Stimulated activated effector memory CD8-positive, alpha-beta T cell treated with anti-CD3 and anti-CD28 coated beads, Interleukin-12 subunit alpha, Interleukin-12 subunit beta, amount 100 ng/mL, for 72 hours (primary cell): ENCODE data around the gene GSK3B.

Experiments used
- ATAC-seq: fragments of 150-1000 bp; cut with Tn5 transposase; 2 replicates; pipeline ENCODE4 v1.10.0; 2021
- DNase-seq, 2 donors: peaks; one replicate each; pipeline ENCODE4 v3.0.0; 2021 to 2022; ENCODE audit warnings: low spot score in 2 of 2
- H3K27ac Mint-ChIP-seq: one replicate; pipeline ENCODE4 v1.8.0; 2022; ENCODE audit warnings: mild to moderate bottlenecking, mixed read lengths
- H3K36me3 Mint-ChIP-seq: one replicate; pipeline ENCODE4 v1.8.0; 2022; ENCODE audit warnings: mild to moderate bottlenecking, mixed read lengths
- H3K4me1 Mint-ChIP-seq: one replicate; pipeline ENCODE4 v1.8.0; 2022; ENCODE audit warnings: mixed read lengths
- H3K4me3 Mint-ChIP-seq: one replicate; pipeline ENCODE4 v1.8.0; 2022; ENCODE audit warnings: mild to moderate bottlenecking, mixed read lengths
- H3K9me3 Mint-ChIP-seq: one replicate; pipeline ENCODE4 v1.8.0; 2022; ENCODE audit warnings: mixed read lengths

Gene GSK3B

DNA sequence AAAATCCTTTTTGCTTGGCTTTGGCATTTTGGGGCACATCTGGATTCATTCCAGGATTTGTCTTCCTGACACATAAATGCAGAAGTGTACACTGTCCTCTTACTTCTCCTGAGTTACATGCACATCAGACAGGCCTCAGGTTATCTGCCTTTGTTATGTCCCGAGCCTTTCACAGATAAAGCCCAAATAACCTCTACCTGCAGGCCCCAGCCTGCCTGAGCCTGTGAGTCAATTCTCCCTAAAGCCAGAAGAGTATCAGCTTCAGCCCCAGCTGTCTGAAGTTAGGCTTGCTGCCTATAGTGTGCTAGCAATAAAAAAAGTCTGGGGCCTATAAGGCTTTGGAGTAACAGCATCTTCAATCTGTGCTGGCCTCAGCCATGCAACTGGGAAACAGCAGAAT lies 17.7 kb upstream of the GSK3B start:
- peaks cover 1% of the 10 kb centered on the region for H3K9me3 Mint-ChIP-seq
- DNase-seq (no peak), ATAC-seq (no peak)
- no peaks in the 10 kb centered on the region for H3K36me3 Mint-ChIP-seq
- H3K4me1 Mint-ChIP-seq, result no peaks in the 10 kb centered on the region
- no peak overlapping the region for H3K4me3 Mint-ChIP-seq
- H3K27ac Mint-ChIP-seq, result no peak overlapping the region

DNA sequence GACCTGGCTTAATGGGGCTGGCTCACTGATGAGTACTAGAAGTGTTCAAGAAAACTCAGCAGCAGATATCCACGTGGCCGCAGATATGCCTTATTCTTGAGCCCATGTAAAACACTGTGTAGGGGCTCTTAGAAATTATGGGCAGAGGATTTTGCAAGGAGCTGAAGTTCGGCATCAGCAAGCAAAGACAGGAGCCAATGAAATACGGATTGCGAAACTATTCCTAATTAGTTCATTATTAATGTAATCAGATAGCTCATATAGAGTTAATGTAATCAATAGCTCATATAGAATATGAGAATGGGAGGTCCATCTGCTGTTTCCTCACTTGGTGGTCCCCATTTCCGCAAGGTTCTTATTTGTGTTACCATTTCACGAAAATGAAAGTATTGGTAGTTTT lies 9.0 kb upstream of the GSK3B start:
- no peaks in the 10 kb centered on the region for H3K4me1 Mint-ChIP-seq
- ATAC-seq (no peak), DNase-seq (no peak)
- H3K4me3 Mint-ChIP-seq, result no peak overlapping the region
- peaks cover 13% of the 10 kb centered on the region for H3K36me3 Mint-ChIP-seq
- no peaks in the 10 kb centered on the region for H3K9me3 Mint-ChIP-seq
- no peak overlapping the region for H3K27ac Mint-ChIP-seq

DNA sequence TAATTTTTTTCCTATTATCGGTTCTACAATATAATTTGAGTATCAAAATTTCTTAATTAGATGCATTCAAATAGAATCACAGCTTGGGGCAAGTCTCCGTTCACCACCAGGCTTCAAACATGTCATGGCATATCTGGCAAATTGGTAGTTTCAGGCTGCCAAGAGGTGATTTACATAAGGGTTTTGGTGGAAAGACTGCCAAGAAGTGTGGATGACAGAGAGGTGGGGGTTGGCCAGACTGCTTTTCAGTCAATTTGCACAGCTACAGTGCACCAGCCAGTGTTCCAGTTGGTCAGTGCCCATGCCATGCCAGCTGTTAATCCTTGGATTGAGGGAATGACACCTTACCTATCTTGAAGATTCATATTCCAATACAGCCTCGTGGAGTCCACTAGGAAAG lies 8.4 kb upstream of the GSK3B start:
- DNase-seq, result no peak
- Mint-ChIP-seq H3K4me3 (no peak overlapping the region), H3K36me3 (peaks cover 13% of the 10 kb centered on the region), H3K27ac (no peak overlapping the region), H3K4me1 (no peaks in the 10 kb centered on the region), H3K9me3 (no peaks in the 10 kb centered on the region)
- no peak for ATAC-seq

DNA sequence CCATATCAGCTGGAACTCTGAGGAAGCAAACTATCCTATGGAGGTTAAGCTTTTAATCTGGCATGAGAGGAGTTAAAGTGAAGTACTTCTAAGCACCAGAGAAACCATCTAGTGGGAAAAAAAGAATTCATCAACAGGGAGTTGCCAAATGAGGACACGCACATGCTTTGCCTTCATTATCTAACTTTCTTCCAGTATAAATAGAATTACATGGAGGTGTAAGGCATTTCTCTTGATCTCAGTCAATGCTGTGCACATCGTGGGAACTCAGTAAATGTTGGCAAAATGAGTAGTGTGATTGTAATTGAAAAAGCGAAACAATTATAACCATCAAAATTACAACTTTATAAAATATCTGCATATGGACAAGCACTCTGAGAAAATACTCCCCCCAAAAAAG lies 8.0 kb upstream of the GSK3B start:
- Mint-ChIP-seq H3K4me1 (peaks cover under 1% of the 10 kb centered on the region), H3K27ac (no peak overlapping the region), H3K9me3 (no peaks in the 10 kb centered on the region), H3K4me3 (no peak overlapping the region), H3K36me3 (peaks cover 13% of the 10 kb centered on the region)
- DNase-seq (no peak), ATAC-seq (no peak)

DNA sequence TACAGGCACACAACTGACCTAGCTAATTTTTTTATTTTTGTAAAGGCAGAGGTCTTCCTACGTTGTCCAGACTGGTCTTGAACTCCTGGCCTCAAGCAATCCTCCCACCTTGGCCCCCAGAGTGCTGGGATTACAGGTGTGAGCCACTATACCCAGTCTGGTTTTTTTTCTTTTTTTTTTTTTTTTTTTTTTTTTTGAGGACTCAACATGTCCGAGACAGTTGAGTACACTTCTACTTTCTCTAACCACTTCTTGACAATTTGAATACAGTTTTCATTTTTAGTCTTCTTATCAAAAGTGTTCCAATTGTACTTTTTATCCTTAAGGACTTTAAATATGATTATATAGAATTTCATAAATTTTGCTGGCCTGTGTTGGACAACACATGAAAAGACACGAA lies 7.4 kb upstream of the GSK3B start:
- H3K9me3 Mint-ChIP-seq, result no peaks in the 10 kb centered on the region
- peaks cover 5% of the 10 kb centered on the region for H3K4me1 Mint-ChIP-seq
- ATAC-seq (no peak), DNase-seq (no peak)
- no peak overlapping the region for H3K27ac Mint-ChIP-seq
- peaks cover 13% of the 10 kb centered on the region for H3K36me3 Mint-ChIP-seq
- H3K4me3 Mint-ChIP-seq, result no peak overlapping the region

DNA sequence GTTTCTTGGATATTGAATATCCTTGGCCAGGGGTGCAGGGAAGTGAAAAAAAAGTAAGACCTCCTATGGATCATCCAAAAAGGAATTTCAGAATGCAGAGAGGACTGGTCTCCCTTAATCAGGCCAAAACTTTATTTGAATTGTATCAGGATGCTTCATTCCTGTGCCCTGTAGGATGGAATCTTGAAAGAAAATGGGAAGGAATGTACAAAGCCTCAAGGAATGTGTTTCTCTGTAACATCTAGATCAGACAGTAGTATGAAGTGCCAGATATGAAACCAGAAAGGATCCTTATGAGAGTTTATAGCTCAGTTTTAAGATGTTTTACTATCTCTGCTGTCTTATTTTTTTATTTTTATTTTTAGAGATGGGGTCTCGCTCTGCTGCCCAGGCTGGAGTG lies 6.5 kb upstream of the GSK3B start:
- Mint-ChIP-seq H3K4me3 (no peak overlapping the region), H3K27ac (no peak overlapping the region), H3K4me1 (peaks cover 10% of the 10 kb centered on the region), H3K9me3 (no peaks in the 10 kb centered on the region), H3K36me3 (peaks cover 13% of the 10 kb centered on the region)
- no peak for DNase-seq
- no peak for ATAC-seq

DNA sequence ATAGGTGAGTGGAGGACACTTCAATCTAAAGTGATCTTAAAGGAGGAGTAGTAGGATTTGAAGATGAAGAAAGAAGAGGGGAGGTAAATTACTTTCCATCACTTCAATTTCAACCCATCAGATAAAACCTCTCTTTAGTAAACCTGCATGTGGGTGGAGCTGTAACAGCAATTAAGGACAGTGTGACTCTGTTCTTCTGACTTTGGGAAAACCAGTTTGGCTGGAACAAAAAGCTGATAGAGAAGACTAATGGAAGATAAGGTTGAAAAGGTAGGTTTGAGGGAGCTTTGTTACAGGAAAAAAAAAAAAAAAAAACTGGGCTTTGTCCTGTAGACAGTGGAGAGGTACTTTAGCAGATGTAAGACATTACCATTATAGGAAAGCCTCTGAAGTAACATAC lies 4.5 kb upstream of the GSK3B start:
- ATAC-seq, result no peak
- Mint-ChIP-seq H3K4me1 (peaks cover 11% of the 10 kb centered on the region), H3K9me3 (no peaks in the 10 kb centered on the region), H3K27ac (no peak overlapping the region), H3K4me3 (no peak overlapping the region), H3K36me3 (peaks cover 13% of the 10 kb centered on the region)
- DNase-seq, result no peak

DNA sequence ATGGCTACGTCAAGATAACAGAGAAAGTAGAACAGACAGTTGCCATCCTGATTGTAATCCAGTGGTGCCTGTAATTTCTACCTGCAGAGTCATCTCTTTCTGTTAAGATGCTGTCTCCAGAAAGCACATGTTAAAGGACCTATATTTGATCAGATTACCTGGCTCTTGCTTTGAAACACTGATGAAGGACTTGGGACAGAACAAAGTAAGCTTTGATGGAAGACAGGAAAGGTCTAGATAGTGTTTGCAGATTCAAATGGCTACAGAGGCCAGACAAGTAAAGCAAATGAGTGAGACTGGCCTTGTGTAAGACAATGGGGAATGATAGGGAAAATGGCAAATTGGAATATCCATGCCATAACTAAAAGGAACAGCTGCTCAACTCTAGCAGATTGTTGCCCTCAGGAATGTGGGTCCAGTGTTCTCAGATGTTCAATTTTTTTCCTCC lies 1.8 kb upstream of the GSK3B start:
- DNase-seq, result no peak
- Mint-ChIP-seq H3K27ac (no peak overlapping the region), H3K4me3 (no peak overlapping the region), H3K9me3 (no peaks in the 10 kb centered on the region), H3K36me3 (peaks cover 13% of the 10 kb centered on the region), H3K4me1 (peaks cover 11% of the 10 kb centered on the region)
- ATAC-seq, result no peak

DNA sequence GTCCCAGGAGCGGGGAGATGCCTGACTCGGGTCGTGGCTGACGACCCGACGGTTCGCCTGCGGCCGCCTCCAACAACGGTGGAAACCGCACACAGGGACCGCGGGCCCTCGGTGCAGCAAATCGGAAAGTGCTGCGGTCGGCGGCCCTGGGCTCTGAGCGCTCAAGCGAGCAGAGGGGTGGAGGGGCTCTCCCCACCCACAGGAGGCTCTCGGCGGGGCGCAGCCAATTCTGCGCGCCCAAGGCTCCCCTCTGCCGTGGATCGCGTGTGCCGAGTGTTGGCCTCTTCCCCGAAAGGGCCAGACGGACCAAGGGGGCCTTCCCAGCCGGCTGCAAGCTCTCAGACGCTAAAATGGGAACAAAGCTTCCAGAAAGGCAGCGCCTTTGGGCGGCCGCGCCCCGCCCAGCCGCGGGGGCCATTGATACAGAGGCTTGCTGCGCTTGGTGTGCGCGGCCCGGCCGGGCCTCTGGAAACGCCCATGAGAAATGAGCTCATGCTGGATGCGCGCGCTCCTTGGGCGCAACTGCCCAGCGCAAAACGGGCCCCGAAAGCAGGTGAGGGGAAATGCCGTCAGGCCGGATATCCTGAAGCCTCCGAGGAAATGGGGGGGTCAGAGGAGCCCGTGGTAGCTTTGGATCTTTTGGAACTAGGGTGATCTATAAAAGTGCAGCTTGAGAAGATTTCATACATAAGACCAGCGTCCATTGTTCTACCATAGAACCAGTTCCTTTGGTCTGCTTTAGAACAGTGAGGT lies 1.2 kb upstream of the GSK3B start:
- H3K4me3 Mint-ChIP-seq, result no peak overlapping the region
- DNase-seq (peak; percentile 85 to 97), ATAC-seq (peak; percentile 64)
- H3K27ac Mint-ChIP-seq, result no peak overlapping the region
- peaks cover 13% of the 10 kb centered on the region for H3K36me3 Mint-ChIP-seq
- H3K9me3 Mint-ChIP-seq, result no peaks in the 10 kb centered on the region
- H3K4me1 Mint-ChIP-seq, result peaks cover 11% of the 10 kb centered on the region

DNA sequence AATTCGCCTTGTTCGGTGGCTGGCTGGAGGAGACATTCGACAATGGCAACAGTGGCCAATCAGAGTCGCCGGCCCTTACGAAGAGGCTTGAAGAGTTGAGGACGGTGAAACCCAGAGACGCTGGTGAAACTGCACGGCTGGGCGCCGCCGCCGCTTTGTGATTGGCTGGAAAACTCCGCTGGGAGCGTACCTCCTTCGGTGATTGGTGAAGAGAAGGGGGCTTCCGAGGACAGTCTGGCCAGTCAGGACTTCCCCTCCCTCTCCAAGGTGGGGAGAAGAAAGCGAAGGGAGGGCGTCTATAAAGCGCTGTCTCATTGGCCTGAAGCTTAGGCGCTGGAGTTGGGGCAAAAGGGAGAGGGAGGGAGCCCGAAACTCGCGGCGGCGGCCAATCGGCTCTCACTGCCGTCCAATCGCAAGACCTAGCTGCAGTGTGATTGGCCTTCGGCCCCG lies 554 bp upstream of the GSK3B start:
- Mint-ChIP-seq H3K9me3 (no peaks in the 10 kb centered on the region), H3K4me3 (no peak overlapping the region), H3K36me3 (peaks cover 13% of the 10 kb centered on the region), H3K4me1 (peaks cover 11% of the 10 kb centered on the region), H3K27ac (no peak overlapping the region)
- no peak for DNase-seq
- peak; percentile 84 for ATAC-seq

DNA sequence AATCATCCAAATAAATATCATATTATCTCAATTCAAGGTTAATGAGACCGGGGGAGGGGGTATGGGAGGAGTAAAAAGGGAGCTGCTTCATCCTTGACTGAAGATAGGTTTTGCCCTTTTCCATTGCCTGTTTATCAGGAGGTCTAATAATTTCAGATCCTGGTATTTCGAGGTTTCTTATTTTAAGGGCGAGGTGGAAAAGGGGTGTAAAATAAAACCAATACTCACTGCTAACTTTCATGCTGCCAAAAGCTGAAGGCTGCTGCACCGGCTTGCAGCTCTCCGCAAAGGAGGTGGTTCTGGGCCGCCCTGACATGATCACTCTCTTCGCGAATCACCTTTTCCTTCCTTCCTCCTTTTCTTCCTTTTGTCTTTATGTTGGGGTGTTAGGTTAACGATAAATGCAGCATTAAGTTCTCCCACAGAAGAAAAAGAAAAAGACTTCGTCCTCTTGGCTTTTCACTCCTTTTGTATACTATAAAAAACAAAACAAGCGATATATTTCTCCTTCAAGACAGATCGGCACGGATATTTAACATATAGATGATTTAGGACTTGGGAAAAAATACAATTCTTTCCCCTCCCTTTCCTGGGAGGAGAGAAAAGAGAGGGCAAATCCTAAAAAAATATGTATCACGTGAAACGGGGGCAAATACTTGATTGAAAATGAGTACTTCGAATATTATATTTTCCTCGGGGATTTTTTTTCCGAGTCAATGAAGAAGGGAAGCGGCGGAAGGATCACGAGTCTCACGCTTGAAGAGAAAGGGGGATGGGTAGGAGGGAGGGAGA lies 932 bp downstream of the GSK3B start:
- Mint-ChIP-seq H3K4me1 (peaks cover 20% of the 10 kb centered on the region), H3K9me3 (no peaks in the 10 kb centered on the region), H3K4me3 (no peak overlapping the region), H3K27ac (no peak overlapping the region), H3K36me3 (no peaks in the 10 kb centered on the region)
- ATAC-seq (no peak), DNase-seq (no peak)

DNA sequence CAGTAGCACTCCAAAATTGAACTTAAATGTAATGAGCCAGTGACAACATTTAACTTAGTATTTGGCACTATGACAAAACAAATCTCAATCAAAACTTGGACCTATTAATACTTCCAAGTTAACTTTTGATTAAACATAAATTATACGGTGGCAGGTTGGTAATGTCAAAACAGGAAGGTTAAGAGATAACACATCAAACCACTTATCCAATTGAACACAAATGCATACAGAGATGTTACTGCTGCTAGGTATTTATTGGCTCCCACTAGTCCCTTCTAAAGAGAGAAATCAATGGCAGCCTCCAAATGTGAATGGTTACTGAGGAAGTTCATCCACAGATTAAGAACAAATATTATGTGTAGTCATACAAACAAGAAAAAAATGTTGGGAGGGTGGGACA lies 1.8 kb downstream of the GSK3B start:
- DNase-seq, result no peak
- Mint-ChIP-seq H3K4me1 (peaks cover 21% of the 10 kb centered on the region), H3K27ac (no peak overlapping the region), H3K4me3 (no peak overlapping the region), H3K36me3 (no peaks in the 10 kb centered on the region), H3K9me3 (no peaks in the 10 kb centered on the region)
- no peak for ATAC-seq

DNA sequence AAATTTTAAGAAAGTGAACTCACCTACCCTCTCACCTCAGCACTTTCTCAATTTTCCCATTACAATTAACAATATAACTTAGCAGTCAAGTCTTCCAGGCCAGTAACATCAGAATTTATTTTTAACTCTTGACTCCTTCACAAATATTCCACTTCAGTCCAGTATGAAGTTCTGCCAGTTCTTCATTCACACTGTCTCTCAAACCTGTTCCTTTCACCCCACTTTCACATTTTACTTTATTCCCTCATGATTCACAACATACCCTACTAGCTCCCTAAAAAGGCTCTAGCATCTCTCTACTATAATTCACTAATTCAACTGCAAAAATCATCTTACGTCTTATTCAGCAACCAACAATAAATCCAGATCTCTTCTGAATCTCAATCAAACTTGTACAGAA lies 3.8 kb downstream of the GSK3B start:
- Mint-ChIP-seq H3K4me1 (peaks cover 16% of the 10 kb centered on the region), H3K27ac (no peak overlapping the region), H3K4me3 (no peak overlapping the region), H3K9me3 (no peaks in the 10 kb centered on the region), H3K36me3 (no peaks in the 10 kb centered on the region)
- no peak for ATAC-seq
- no peak for DNase-seq

DNA sequence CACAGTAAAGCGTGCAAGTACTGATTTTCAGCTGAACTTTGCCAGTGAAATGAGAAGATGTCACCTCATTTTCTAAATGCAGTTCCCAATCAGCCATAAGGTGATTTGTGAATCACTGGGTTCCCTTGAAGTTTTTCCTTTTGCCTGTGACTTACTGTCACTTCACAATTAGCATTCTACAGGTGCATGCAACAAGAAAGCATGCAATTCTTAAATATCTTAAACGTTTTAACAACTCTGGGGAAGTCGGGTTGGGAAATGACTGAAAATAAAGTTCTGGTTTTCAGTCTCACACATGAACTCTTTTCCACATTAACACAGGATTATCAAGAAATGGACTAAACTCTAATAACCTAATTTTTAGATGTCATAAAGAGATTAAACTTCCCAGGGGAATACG lies 5.2 kb downstream of the GSK3B start:
- no peak overlapping the region for H3K27ac Mint-ChIP-seq
- H3K4me3 Mint-ChIP-seq, result no peak overlapping the region
- ATAC-seq (no peak), DNase-seq (no peak)
- H3K36me3 Mint-ChIP-seq, result no peaks in the 10 kb centered on the region
- no peaks in the 10 kb centered on the region for H3K9me3 Mint-ChIP-seq
- peaks cover 16% of the 10 kb centered on the region for H3K4me1 Mint-ChIP-seq

DNA sequence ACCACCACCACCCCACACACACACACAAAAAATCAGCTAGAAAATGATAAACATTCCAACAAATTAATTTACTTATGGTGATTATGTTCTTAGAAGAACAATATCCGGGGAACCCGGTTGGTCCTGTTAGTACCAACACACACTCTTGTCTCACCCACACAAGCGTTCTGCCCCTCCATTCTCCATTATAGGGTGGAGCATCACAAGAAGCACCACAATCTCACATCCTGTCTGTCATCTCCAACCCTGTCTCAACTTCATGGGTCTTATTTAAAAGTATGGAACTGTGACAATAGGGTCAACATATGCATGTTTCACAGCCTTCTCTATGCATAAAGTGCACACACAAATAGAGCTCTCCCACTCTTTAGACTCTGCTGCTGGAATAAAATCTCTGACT lies 5.6 kb downstream of the GSK3B start:
- Mint-ChIP-seq H3K4me3 (no peak overlapping the region), H3K4me1 (peaks cover 20% of the 10 kb centered on the region), H3K9me3 (no peaks in the 10 kb centered on the region), H3K36me3 (no peaks in the 10 kb centered on the region), H3K27ac (no peak overlapping the region)
- peak; percentile 36 for ATAC-seq
- no peak for DNase-seq

DNA sequence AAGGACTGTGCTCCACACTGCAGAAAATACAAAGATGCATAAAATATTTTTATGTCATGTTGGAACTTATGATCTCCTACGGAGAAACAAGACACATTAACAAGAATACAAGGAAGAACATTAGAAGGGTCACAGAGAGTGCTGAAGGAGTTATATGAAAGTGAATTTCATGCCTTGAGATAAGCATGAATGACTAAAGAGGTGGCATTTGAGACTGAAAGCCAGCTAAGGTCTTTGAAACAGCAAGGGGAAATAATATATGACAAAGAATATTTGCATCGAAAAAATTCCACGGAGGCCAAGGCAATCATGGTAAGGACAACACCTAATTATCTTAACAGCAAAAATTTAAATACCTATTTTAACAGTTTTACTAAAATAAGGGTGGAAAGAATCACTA lies 12.5 kb downstream of the GSK3B start:
- peaks cover 10% of the 10 kb centered on the region for H3K36me3 Mint-ChIP-seq
- ATAC-seq, result no peak
- no peak for DNase-seq
- H3K9me3 Mint-ChIP-seq, result no peaks in the 10 kb centered on the region
- no peak overlapping the region for H3K27ac Mint-ChIP-seq
- peaks cover 48% of the 10 kb centered on the region for H3K4me1 Mint-ChIP-seq
- H3K4me3 Mint-ChIP-seq, result no peak overlapping the region
